Kidney (tissue), 14 donors: ENCODE results near the gene FLNB. TPM values are rescaled to one million over a fixed set of nuclear protein-coding genes. Genes with fewer than 3 reads are reported as not detected.

Experiments used
- DNase-seq, 5 donors: peaks; one replicate each; pipeline ENCODE4 v3.0.0-alpha.2; 2013 to 2020
- FAIRE-seq: peaks from 2 replicates; lab custom pipeline; 2012; peaks lifted over from hg19 to GRCh38; lab: Jason Lieb, UNC
- H3K27ac ChIP-seq, 2 donors: one replicate each; pipeline ENCODE4 v1.7.0; 2013; ENCODE audit warnings: low read depth in 2 of 2, low read length in 2 of 2, inconsistent platforms in 1 of 2
- H3K27me3 ChIP-seq: one replicate; pipeline ENCODE4 v1.7.1; 2013; ENCODE audit warnings: low read length, inconsistent platforms; ENCODE audit not compliant: control insufficient read depth, insufficient read depth
- H3K36me3 ChIP-seq, 3 donors: one replicate each; pipeline versions ENCODE4 v1.7.0 to v1.7.1; 2013; ENCODE audit warnings: low read length in 3 of 3, control low read depth in 1 of 3, inconsistent platforms in 1 of 3; ENCODE audit not compliant: insufficient read depth in 3 of 3, control insufficient read depth in 2 of 3
- H3K4me1 ChIP-seq, 3 donors: one replicate each; pipeline versions ENCODE4 v1.7.0 to v1.7.1; 2013; ENCODE audit warnings: low read length in 3 of 3, inconsistent platforms in 1 of 3, low read depth in 1 of 3; ENCODE audit not compliant: control insufficient read depth in 2 of 3, insufficient read depth in 2 of 3
- H3K4me3 ChIP-seq, 3 donors: one replicate each; pipeline versions ENCODE4 v1.7.0 to v1.8.1; 2013; ENCODE audit warnings: low read length in 3 of 3, control low read depth in 1 of 3, inconsistent platforms in 1 of 3
- H3K9ac ChIP-seq, 3 donors: one replicate each; pipeline versions ENCODE4 v1.7.0 to v1.7.1; 2013; ENCODE audit warnings: low read length in 3 of 3, control low read depth in 1 of 3, inconsistent platforms in 1 of 3
- H3K9me3 ChIP-seq, 3 donors: one replicate each; pipeline versions ENCODE4 v1.7.0 to v1.7.1; 2013; ENCODE audit warnings: low read length in 3 of 3, control low read depth in 1 of 3, inconsistent platforms in 1 of 3; ENCODE audit not compliant: control insufficient read depth in 2 of 3, insufficient read depth in 1 of 3
- intact Hi-C: fragments of 100-400 bp; cut with DNase I; formaldehyde crosslinking; loops from one replicate; pipeline ENCODE4 v1.11.1; 2022
- polyA plus RNA-seq: library from polyadenylated mRNA; stranded (reverse); fragments of 350-450 nt; fragmentation: Illumina TruSeq; extraction: RNeasy Lipid Tissue Mini Kit (QIAGEN cat#74804); gene quantifications from one replicate; pipeline ENCODE4 v1.2.3, GENCODE V29; 2014; ENCODE audit warnings: low read depth, low replicate concordance; ENCODE audit not compliant: insufficient read depth
- total RNA-seq: library from RNA; stranded (reverse); fragmentation: NEBNext Ultra II Directional; extraction: Animal tissue kit (Norgen Biotek cat#: 25700); gene quantifications from one replicate; pipeline ENCODE4 v1.2.1, GENCODE V29; 2021
- TF ChIP-seq, protein P1 (sequence below): IDR thresholded peaks from 3 replicates; pipeline ENCODE4 v1.5.1; 2012; ENCODE audit warnings: mild to moderate bottlenecking, moderate library complexity, borderline replicate concordance; ENCODE audit not compliant: insufficient read depth; ENCODE audit errors: extremely low read depth
- donor health status: control.
- donor health status: control.
- donor health status: control.
- donor health status: control.
- donor health status: control.
- donor health status: DM: yes; HTN: yes; CAD: no.
- donor health status: Normal renal cell carcinoma (clear cell type).

FLNB gene
- total and polyA plus RNA-seq, 2 donors from 2014 or later: 115 to 216 TPM

- Histone ChIP-seq H3K27ac (peak overlapping the region in 1 of 2 donors; percentile 32), H3K36me3 (no peaks in the 10 kb centered on the region), H3K27me3 (no peaks in the 10 kb centered on the region), H3K9me3 (no peaks in the 10 kb centered on the region), H3K4me3 (no peak overlapping the region), H3K9ac (no peak overlapping the region), H3K4me1 (peaks cover 0 to 14% (median 0%) of the 10 kb centered on the region in 3 donors)
- FAIRE-seq (no peak), DNase-seq (no peak)
- intact Hi-C loops: no loop called here
- TF ChIP-seq, protein P1, sequence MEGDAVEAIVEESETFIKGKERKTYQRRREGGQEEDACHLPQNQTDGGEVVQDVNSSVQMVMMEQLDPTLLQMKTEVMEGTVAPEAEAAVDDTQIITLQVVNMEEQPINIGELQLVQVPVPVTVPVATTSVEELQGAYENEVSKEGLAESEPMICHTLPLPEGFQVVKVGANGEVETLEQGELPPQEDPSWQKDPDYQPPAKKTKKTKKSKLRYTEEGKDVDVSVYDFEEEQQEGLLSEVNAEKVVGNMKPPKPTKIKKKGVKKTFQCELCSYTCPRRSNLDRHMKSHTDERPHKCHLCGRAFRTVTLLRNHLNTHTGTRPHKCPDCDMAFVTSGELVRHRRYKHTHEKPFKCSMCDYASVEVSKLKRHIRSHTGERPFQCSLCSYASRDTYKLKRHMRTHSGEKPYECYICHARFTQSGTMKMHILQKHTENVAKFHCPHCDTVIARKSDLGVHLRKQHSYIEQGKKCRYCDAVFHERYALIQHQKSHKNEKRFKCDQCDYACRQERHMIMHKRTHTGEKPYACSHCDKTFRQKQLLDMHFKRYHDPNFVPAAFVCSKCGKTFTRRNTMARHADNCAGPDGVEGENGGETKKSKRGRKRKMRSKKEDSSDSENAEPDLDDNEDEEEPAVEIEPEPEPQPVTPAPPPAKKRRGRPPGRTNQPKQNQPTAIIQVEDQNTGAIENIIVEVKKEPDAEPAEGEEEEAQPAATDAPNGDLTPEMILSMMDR: no peak
These were observed 46.3 kb upstream of the FLNB start for GRCh38 chr3:57961828-57962447.

GRCh38 chr3:57962448-57962834 is 45.8 kb upstream of the FLNB start:
- Histone ChIP-seq H3K9ac (no peak overlapping the region), H3K4me3 (no peak overlapping the region), H3K4me1 (peaks cover 0 to 14% (median 0%) of the 10 kb centered on the region in 3 donors), H3K27me3 (no peaks in the 10 kb centered on the region), H3K9me3 (no peaks in the 10 kb centered on the region), H3K36me3 (no peaks in the 10 kb centered on the region), H3K27ac (no peak overlapping the region)
- no peak for DNase-seq
- FAIRE-seq: no peak
- TF ChIP-seq, protein P1: no peak
- intact Hi-C loops: no loop called here

DNA sequence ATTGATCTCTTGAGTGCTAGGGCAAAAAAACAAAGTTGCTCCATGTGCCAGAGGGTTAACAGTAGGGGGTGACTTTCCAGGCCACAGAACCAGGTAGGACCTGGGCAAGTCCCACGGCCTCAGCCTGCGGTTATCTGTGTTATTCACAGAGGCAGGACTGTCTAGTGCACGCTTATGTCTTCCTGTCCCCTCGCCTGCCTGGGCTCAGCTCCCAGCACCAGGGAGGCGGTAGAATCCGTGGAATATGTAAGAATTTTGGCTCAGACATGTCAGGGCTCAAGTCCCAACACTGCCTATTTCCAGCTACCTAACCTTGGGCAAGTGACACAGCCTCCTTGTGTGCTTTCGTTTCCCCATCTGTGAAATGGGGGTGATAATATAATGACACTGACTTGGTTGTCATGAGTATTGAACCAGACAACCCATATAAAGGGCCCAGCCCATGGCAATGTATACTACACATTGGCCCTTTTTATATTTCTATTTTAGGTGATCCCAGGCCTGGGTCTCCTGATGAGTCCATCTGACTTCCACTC is 44.3 kb upstream of the FLNB start:
- intact Hi-C loops: no loop called here
- Histone ChIP-seq H3K36me3 (no peaks in the 10 kb centered on the region), H3K9me3 (no peaks in the 10 kb centered on the region), H3K4me3 (no peak overlapping the region), H3K9ac (no peak overlapping the region), H3K4me1 (peaks cover 0 to 13% (median 0%) of the 10 kb centered on the region in 3 donors), H3K27me3 (no peaks in the 10 kb centered on the region), H3K27ac (no peak overlapping the region)
- TF ChIP-seq, protein P1: no peak
- FAIRE-seq (no peak), DNase-seq (no peak)
